Epithelial cell of esophagus (primary cell): Measurements from ENCODE around the gene DRG2.
A peak's percentile ranks its signal among the peaks of the same experiment; 100 is the strongest.

Experiments used
- DNase-seq: peaks from one replicate; pipeline ENCODE4 v3.0.0; 2010; ENCODE audit warnings: low read depth
- H3K4me3 ChIP-seq: 2 replicates; pipeline ENCODE4 v1.5.1; 2011; ENCODE audit warnings: mild to moderate bottlenecking, low read length, control low read depth
- CTCF ChIP-seq: IDR thresholded peaks from 2 replicates; pipeline ENCODE4 v1.5.1; 2011; ENCODE audit warnings: low read depth, mild to moderate bottlenecking, low read length, control low read depth, inconsistent platforms; ENCODE audit not compliant: insufficient read depth; ENCODE audit errors: missing control alignments

The DRG2 gene

GRCh38 chr17:18143044-18143936 is 55.5 kb downstream of the DRG2 start:
- TF ChIP-seq CTCF, result peak; percentile 54
- no peak overlapping the region for H3K4me3 ChIP-seq
- peak; percentile 49 for DNase-seq

GRCh38 chr17:18144261-18144660 is 56.5 kb downstream of the DRG2 start:
- no peak for DNase-seq
- H3K4me3 ChIP-seq, result no peak overlapping the region
- TF ChIP-seq CTCF, result no peak

GRCh38 chr17:18144855-18145254 is 57.1 kb downstream of the DRG2 start:
- TF ChIP-seq CTCF, result no peak
- H3K4me3 ChIP-seq, result no peak overlapping the region
- DNase-seq, result no peak

- H3K4me3 ChIP-seq, result no peak overlapping the region
- DNase-seq, result no peak
- no peak for TF ChIP-seq CTCF
These were observed 58.1 kb downstream of the DRG2 start for GRCh38 chr17:18145811-18146210.

GRCh38 chr17:18146259-18146658 is 58.5 kb downstream of the DRG2 start:
- no peak for TF ChIP-seq CTCF
- H3K4me3 ChIP-seq, result no peak overlapping the region
- DNase-seq, result no peak

GRCh38 chr17:18146980-18147379 is 59.2 kb downstream of the DRG2 start:
- no peak overlapping the region for H3K4me3 ChIP-seq
- TF ChIP-seq CTCF, result no peak
- DNase-seq, result no peak

- H3K4me3 ChIP-seq, result no peak overlapping the region
- no peak for DNase-seq
These were observed 60.8 kb downstream of the DRG2 start for GRCh38 chr17:18148586-18148985.

More at GRCh38 chr17:18148586-18148985, 60.8 kb downstream of the DRG2 start:
- no peak for TF ChIP-seq CTCF
